ENCODE measurements around the gene PLCXD1.

Gene PLCXD1

GRCh38 chrX:311156-312129, 30.3 kb downstream of the PLCXD1 start:
- H3K27me3 ChIP-seq (ENCODE audit: insufficient read depth, poor library complexity, severe bottlenecking) = no peaks in the 10 kb centered on the region
- H3K4me3 ChIP-seq (replicated peaks; ENCODE audit: insufficient read depth, low read length) = no peak overlapping the region
- TF ChIP-seq POLR2AphosphoS5 (IDR thresholded peaks at IDR 0.05; ENCODE audit: low read depth) = no peak
- TF ChIP-seq REST (IDR thresholded peaks at IDR 0.05; ENCODE audit: insufficient replicate concordance, low read depth) = no peak
- no peak for TF ChIP-seq SPI1 (IDR thresholded peaks at IDR 0.05; ENCODE audit: borderline replicate concordance, low read depth)
- TF ChIP-seq GABPA (IDR thresholded peaks at IDR 0.05; ENCODE audit: low read depth) = no peak
- TF ChIP-seq CTCF (IDR thresholded peaks at IDR 0.05; ENCODE audit: insufficient read depth, low read length) = no peak
- no peak overlapping the region for H3K27ac ChIP-seq (replicated peaks)
- DNase-seq (ENCODE audit: low read depth in 1 of 2, low spot score in 1 of 2) = no peak

- Histone ChIP-seq H3K27ac (replicated peaks) (no peak overlapping the region), H3K4me3 (replicated peaks; ENCODE audit: insufficient read depth, low read length) (no peak overlapping the region), H3K27me3 (ENCODE audit: insufficient read depth, poor library complexity, severe bottlenecking) (no peaks in the 10 kb centered on the region)
- DNase-seq (ENCODE audit: low read depth in 1 of 2, low spot score in 1 of 2) = no peak
- TF ChIP-seq SPI1 (IDR thresholded peaks at IDR 0.05; ENCODE audit: borderline replicate concordance, low read depth) = no peak
- no peak for TF ChIP-seq REST (IDR thresholded peaks at IDR 0.05; ENCODE audit: insufficient replicate concordance, low read depth)
- no peak for TF ChIP-seq POLR2AphosphoS5 (IDR thresholded peaks at IDR 0.05; ENCODE audit: low read depth)
- no peak for TF ChIP-seq GABPA (IDR thresholded peaks at IDR 0.05; ENCODE audit: low read depth)
Measured at GRCh38 chrX:312621-313331, 31.6 kb downstream of the PLCXD1 start.

GRCh38 chrX:313546-313945, 32.4 kb downstream of the PLCXD1 start:
- no peak for TF ChIP-seq GABPA (IDR thresholded peaks at IDR 0.05; ENCODE audit: low read depth)
- no peak for TF ChIP-seq REST (IDR thresholded peaks at IDR 0.05; ENCODE audit: insufficient replicate concordance, low read depth)
- DNase-seq (ENCODE audit: low read depth in 1 of 2, low spot score in 1 of 2) = no peak
- Histone ChIP-seq H3K27me3 (ENCODE audit: insufficient read depth, poor library complexity, severe bottlenecking) (no peaks in the 10 kb centered on the region), H3K4me3 (replicated peaks; ENCODE audit: insufficient read depth, low read length) (no peak overlapping the region), H3K27ac (replicated peaks) (no peak overlapping the region)

All from HL-60 (cell line).